Adrenal gland (tissue), 12 donors: ENCODE results near the gene BTBD9. TPM values are rescaled to one million over a fixed set of nuclear protein-coding genes. Genes with fewer than 3 reads are reported as not detected.

Experiments used
- DNase-seq, 7 donors: peaks; one replicate each; pipeline ENCODE4 v3.0.0-alpha.2; 2019 to 2020
- H3K27ac ChIP-seq, 5 donors: fragments of 200-600 bp; sonication (generic) in 4 of 5; 1 replicate in 3 of 5; 2 replicates in 2 of 5; pipeline versions ENCODE4 v1.5.1 to v1.8.0; 2016 to 2020; ENCODE audit warnings: mild to moderate bottlenecking in 1 of 5
- H3K27me3 ChIP-seq: fragments of 200-600 bp; 2 replicates; pipeline ENCODE4 v1.8.0; 2021
- H3K36me3 ChIP-seq, 2 donors: fragments of 200-600 bp; replicated peaks in 1 of 2; 1 replicate in 1 of 2; 2 replicates in 1 of 2; pipeline versions ENCODE4 v1.5.1 to v1.8.0; 2018 to 2022
- H3K4me1 ChIP-seq, 2 donors: fragments of 200-600 bp; replicated peaks in 1 of 2; 1 replicate in 1 of 2; 2 replicates in 1 of 2; pipeline versions ENCODE4 v1.5.1 to v1.8.0; 2018 to 2021
- H3K4me3 ChIP-seq, 4 donors: fragments of 200-600 bp; sonication (generic) in 3 of 4; one replicate each; pipeline ENCODE4 v1.5.1; 2016 to 2018
- H3K9me3 ChIP-seq, 3 donors: fragments of 200-600 bp; sonication (generic) in 1 of 3; replicated peaks in 1 of 3; 1 replicate in 2 of 3; 2 replicates in 1 of 3; pipeline versions ENCODE4 v1.5.1 to v1.8.0; 2016 to 2021
- POLR2A ChIP-seq, 2 donors: fragments of 450-650 bp; IDR thresholded peaks; one replicate each; pipeline ENCODE4 v1.6.1; 2017; ENCODE audit warnings: antibody characterized with exemption in 2 of 2, mild to moderate bottlenecking in 2 of 2, moderate library complexity in 1 of 2
- WGBS, 4 donors: extraction: QIAGEN DNeasy Blood & Tissue Kit in 2 of 4; methylation state at CpG; one replicate each; pipeline versions ENCODE4 v1.1.5 to v1.1.7; 2013 to 2017; 5-methylcytosine and 5-hydroxymethylcytosine counted together
- intact Hi-C, 2 donors: fragments of 100-400 bp; cut with DNase I; formaldehyde crosslinking; loops; one replicate each; pipeline versions ENCODE4 v1.14.1 to v1.15.0; 2022 to 2023
- polyA plus RNA-seq, 3 donors: library from polyadenylated mRNA; stranded (reverse); fragments of 200-250 nt in 2 of 3; fragments of 350-450 nt in 1 of 3; fragmentation: Illumina TruSeq in 1 of 3; extraction: RNeasy Lipid Tissue Mini Kit (QIAGEN cat#74804) in 1 of 3; gene quantifications; one replicate each; pipeline ENCODE4 v1.2.3, GENCODE V29; 2013 to 2014
- total RNA-seq, 9 donors: library from RNA; depleted of rRNA in 4 of 9; stranded (reverse); fragments of >200 nt in 4 of 9; fragments of 120-200 nt in 1 of 9; fragmentation: NEBNext Ultra II Directional in 1 of 9; extraction: Animal tissue kit (Norgen Biotek cat#: 25700) in 1 of 9; gene quantifications; one replicate each; pipeline versions ENCODE4 v1.1.0 to v1.2.4, GENCODE V29; 2013 to 2023
- TF ChIP-seq, protein P1 (sequence below), 6 experiments: fragments of 450-650 bp in 4 of 6; fragments of 200-600 bp in 2 of 6; sonication (generic) in 1 of 6; IDR thresholded peaks; 1 replicate in 5 of 6; 2 replicates in 1 of 6; pipeline versions ENCODE4 v1.5.1 to v1.8.0; 2016 to 2021; ENCODE audit warnings: antibody characterized with exemption in 6 of 6, mild to moderate bottlenecking in 2 of 6, moderate library complexity in 1 of 6
- donor health status: healthy with polysubstance abuse.
- donor health status: Bipolar disorder and iron deficiency.
- donor health status: DM: yes; HTN: yes; CAD: no.
- donor health status: DM: no; HTN: no; CAD: no.
- donor health status: DM: no; HTN: no; CAD: no.
- donor health status: DM: yes; HTN: yes; CAD: no.

Gene BTBD9
- total and polyA plus RNA-seq, 12 donors = 2.4 to 29.6 (median 18.1) TPM

DNA sequence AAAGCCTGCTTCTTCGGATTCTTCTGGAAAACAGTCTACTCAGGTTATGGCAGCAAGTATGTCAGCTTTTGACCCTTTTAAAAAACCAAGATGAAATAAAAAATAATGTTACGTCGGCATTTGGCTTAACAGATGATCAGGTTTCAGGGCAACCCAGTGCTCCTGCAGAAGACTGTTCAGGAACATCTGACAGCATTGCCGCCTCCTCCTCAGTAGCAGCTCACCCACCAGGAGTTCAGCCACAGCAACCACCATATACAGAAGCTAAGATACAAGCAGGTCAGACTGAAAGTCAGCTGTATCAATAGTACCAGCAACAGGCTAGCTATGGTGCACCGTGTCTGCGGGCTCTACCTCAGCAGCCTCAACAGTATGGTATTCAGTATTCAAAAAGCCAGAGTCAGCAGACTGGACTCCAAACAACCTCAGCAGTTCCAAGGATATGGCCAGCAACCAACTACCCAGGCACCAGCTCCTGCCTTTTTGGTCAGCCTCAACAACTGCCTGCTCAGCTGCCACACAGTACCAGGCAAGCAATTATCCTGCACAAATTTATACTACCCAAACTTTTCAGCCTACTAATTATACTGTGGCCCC lies 51.9 kb downstream of the BTBD9 start:
- H3K9me3 ChIP-seq = no peaks in the 10 kb centered on the region
- H3K27me3 ChIP-seq = no peaks in the 10 kb centered on the region
- DNase-seq = no peak
- H3K36me3 ChIP-seq = peaks cover 0 to 10% of the 10 kb centered on the region in 2 donors
- H3K4me3 ChIP-seq = no peak overlapping the region
- TF ChIP-seq, protein P1, sequence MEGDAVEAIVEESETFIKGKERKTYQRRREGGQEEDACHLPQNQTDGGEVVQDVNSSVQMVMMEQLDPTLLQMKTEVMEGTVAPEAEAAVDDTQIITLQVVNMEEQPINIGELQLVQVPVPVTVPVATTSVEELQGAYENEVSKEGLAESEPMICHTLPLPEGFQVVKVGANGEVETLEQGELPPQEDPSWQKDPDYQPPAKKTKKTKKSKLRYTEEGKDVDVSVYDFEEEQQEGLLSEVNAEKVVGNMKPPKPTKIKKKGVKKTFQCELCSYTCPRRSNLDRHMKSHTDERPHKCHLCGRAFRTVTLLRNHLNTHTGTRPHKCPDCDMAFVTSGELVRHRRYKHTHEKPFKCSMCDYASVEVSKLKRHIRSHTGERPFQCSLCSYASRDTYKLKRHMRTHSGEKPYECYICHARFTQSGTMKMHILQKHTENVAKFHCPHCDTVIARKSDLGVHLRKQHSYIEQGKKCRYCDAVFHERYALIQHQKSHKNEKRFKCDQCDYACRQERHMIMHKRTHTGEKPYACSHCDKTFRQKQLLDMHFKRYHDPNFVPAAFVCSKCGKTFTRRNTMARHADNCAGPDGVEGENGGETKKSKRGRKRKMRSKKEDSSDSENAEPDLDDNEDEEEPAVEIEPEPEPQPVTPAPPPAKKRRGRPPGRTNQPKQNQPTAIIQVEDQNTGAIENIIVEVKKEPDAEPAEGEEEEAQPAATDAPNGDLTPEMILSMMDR (IDR thresholded peaks at IDR 0.05) = no peak
- no peak for TF ChIP-seq POLR2A (IDR thresholded peaks at IDR 0.05)
- H3K27ac ChIP-seq = no peak overlapping the region
- intact Hi-C loops = no loop called here
- peaks cover 0 to 6% of the 10 kb centered on the region in 2 donors for H3K4me1 ChIP-seq
- 86 to 99% (median 94%) methylated on average over 6 of the region's 6 CpGs for WGBS, 4 donors

DNA sequence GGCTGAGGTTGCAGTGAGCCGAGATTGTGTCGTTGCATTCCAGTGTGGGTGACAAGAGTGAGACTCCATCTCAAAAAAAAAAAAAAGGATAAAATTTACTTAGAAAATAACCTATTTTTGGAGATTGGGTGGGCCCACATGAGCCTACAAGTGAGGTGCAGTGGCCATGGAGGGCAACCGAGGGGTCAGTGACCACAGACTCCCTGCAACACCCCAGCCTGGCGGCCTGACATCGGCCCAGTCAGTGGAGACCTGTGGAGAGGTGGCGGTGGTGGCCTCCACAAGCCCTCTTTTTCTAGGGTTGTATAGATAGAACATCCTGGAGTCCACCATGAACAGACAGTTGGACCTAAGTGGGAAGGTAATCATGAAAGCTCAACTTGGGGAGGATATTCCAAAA lies 52.7 kb downstream of the BTBD9 start:
- Histone ChIP-seq H3K27ac (no peak overlapping the region), H3K4me1 (peaks cover 0 to 6% of the 10 kb centered on the region in 2 donors), H3K36me3 (peaks cover 0 to 7% of the 10 kb centered on the region in 2 donors), H3K9me3 (no peaks in the 10 kb centered on the region), H3K4me3 (no peak overlapping the region), H3K27me3 (no peaks in the 10 kb centered on the region)
- DNase-seq = no peak
- intact Hi-C loops = no loop called here
- 96 to 99% (median 96%) methylated on average over 5 to 6 of the region's 6 CpGs for WGBS, 4 donors
- TF ChIP-seq POLR2A (IDR thresholded peaks at IDR 0.05) = no peak
- TF ChIP-seq, protein P1 (IDR thresholded peaks at IDR 0.05) = no peak

DNA sequence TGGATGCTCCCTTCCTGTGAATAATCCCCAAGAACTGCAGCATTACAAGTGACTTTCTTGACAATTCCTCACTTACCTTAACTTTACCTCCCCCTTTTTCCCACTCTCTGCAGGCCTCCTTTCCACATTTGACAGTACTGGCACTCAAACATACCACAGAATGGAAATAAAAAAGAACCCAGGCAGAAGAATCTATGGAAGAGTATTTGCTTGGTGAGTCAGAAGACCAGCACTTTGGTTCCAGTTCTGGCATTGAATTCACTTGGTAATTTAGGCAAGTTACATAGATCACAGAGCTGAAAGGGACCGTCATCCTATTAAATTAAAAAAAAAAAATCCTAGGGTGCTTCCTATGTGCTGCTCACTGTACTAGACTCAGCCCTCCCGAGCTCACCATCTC lies 55.0 kb downstream of the BTBD9 start:
- Histone ChIP-seq H3K27me3 (no peaks in the 10 kb centered on the region), H3K4me3 (no peak overlapping the region), H3K9me3 (no peaks in the 10 kb centered on the region), H3K36me3 (no peaks in the 10 kb centered on the region), H3K4me1 (peaks cover 0 to 6% of the 10 kb centered on the region in 2 donors), H3K27ac (no peak overlapping the region)
- TF ChIP-seq, protein P1 (IDR thresholded peaks at IDR 0.05) = no peak
- no peak for TF ChIP-seq POLR2A (IDR thresholded peaks at IDR 0.05)
- intact Hi-C loops = no loop called here
- DNase-seq = no peak
- 91 to 96% (median 95%) methylated on average over 2 of the region's 2 CpGs for WGBS, 4 donors

DNA sequence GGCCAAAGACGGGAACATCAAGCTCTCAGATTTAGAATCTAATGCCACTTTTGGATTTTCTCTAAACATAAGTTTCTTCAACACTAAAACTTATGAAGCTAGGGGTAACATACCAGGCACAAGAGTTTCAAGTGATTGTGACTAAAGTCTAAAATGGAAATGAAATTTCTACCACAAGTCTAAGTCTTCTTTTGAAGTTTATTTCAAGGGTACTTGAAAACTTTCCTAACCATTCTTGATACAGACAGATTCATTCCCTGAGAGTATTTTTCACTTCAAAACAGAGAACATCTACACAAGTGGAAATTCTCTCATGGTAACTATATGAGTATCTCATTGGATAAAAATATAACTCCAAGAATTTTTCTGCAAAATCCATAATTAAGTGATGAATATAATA lies 56.2 kb downstream of the BTBD9 start:
- no peaks in the 10 kb centered on the region for H3K4me1 ChIP-seq
- H3K27ac ChIP-seq = no peak overlapping the region
- H3K36me3 ChIP-seq = no peaks in the 10 kb centered on the region
- H3K9me3 ChIP-seq = no peaks in the 10 kb centered on the region
- TF ChIP-seq, protein P1 (IDR thresholded peaks at IDR 0.05) = no peak
- TF ChIP-seq POLR2A (IDR thresholded peaks at IDR 0.05) = no peak
- intact Hi-C loops = no loop called here
- no peaks in the 10 kb centered on the region for H3K27me3 ChIP-seq
- H3K4me3 ChIP-seq = no peak overlapping the region
- no peak for DNase-seq
- 88 to 98% (median 94%) methylated on average over 1 of the region's 1 CpG for WGBS, 4 donors
